ENCODE data around the gene ADAM10.
A peak's percentile ranks its signal among the peaks of the same experiment; 100 is the strongest.

The ADAM10 gene

GRCh38 chr15:58755956-58756355, 6.4 kb upstream of the ADAM10 start:
- DNase-seq = peak in 1 of 2 experiments; percentile 14

GRCh38 chr15:58755350-58755749, 5.8 kb upstream of the ADAM10 start:
- no peak for DNase-seq

- DNase-seq = no peak
Measured at GRCh38 chr15:58752716-58753115, 3.2 kb upstream of the ADAM10 start.

GRCh38 chr15:58748852-58749531, 515 bp downstream of the ADAM10 start:
- peak in 1 of 2 experiments; percentile 47 for DNase-seq

- DNase-seq = no peak
Measured at GRCh38 chr15:58748040-58748851, 1.3 kb downstream of the ADAM10 start.

- DNase-seq = no peak
Measured at GRCh38 chr15:58746174-58746573, 3.3 kb downstream of the ADAM10 start.

- DNase-seq = no peak
Measured at GRCh38 chr15:58742819-58743502, 6.5 kb downstream of the ADAM10 start.

- no peak for DNase-seq
Measured at GRCh38 chr15:58742022-58742813, 7.3 kb downstream of the ADAM10 start.

- no peak for DNase-seq
Measured at GRCh38 chr15:58741032-58741431, 8.5 kb downstream of the ADAM10 start.

- DNase-seq = no peak
Measured at GRCh38 chr15:58740436-58740835, 9.1 kb downstream of the ADAM10 start.

- DNase-seq = no peak
Measured at GRCh38 chr15:58738046-58738707, 11.3 kb downstream of the ADAM10 start.

- DNase-seq = no peak
Measured at GRCh38 chr15:58737298-58737697, 12.2 kb downstream of the ADAM10 start.

GRCh38 chr15:58736018-58736643, 13.4 kb downstream of the ADAM10 start:
- no peak for DNase-seq

GRCh38 chr15:58734859-58735258, 14.6 kb downstream of the ADAM10 start:
- DNase-seq = no peak

- no peak for DNase-seq
Measured at GRCh38 chr15:58732625-58733363, 16.7 kb downstream of the ADAM10 start.

GRCh38 chr15:58731756-58732535, 17.6 kb downstream of the ADAM10 start:
- DNase-seq = no peak

GRCh38 chr15:58726867-58727266, 22.6 kb downstream of the ADAM10 start:
- no peak for DNase-seq

- DNase-seq = no peak
Measured at GRCh38 chr15:58724466-58724865, 25.0 kb downstream of the ADAM10 start.

GRCh38 chr15:58717357-58717756, 32.1 kb downstream of the ADAM10 start:
- no peak for DNase-seq

GRCh38 chr15:58716027-58716426, 33.5 kb downstream of the ADAM10 start:
- DNase-seq = no peak

All from SHP77 (cell line).